HG02840 (cell line): ENCODE results near the gene CDK6.

ENCODE experiments used
- ATAC-seq: cut with Tn5 transposase; IDR thresholded peaks from one replicate; pipeline ENCODE4 v1.9.1; 2021; ENCODE audit warnings: mild to moderate bottlenecking, moderate library complexity, moderate number of reproducible peaks; ENCODE audit not compliant: unreplicated experiment, low FRiP score

CDK6 gene

DNA sequence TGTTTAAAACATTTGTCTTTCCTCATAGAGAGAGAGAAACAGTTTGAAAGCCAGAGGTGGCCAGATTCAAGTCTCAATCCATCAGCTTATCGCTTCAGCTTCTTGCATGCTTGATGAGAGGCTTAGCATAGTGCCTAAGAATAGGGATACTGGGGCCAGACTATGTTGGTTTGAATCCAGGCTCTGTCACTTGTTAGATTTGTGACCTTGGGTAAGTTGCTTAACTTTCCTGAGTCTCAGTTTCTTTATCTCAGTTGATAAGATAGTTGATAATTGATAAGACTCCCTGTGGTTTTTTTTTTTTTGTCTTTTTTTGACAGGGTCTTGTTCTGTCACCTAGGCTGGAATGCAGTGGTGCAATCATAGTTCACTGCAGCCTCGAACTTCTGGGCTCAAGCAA lies 12.1 kb upstream of the CDK6 start:
- no peak for ATAC-seq

- ATAC-seq = no peak
Measured at GRCh38 chr7:92847305-92847704, 10.9 kb upstream of the CDK6 start.

DNA sequence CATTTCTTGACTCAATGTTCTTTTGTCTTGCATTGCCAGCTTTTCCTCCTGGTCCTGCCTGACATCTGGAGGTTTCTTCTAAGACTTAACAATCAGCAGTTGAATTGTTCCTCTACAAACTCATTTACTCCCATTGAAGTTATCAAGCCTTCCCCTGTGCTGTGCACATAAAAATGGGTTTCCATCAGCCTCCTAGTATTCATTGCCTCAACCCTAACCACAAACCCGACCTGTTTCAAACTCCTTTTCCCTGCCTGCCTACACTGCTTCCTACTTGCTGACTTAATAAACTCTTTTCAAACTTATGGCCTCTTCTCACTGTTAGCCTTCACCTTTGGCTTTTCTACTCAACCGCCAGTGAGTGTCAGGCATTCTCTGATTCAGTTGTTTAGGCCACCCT lies 9.4 kb upstream of the CDK6 start:
- ATAC-seq = no peak

DNA sequence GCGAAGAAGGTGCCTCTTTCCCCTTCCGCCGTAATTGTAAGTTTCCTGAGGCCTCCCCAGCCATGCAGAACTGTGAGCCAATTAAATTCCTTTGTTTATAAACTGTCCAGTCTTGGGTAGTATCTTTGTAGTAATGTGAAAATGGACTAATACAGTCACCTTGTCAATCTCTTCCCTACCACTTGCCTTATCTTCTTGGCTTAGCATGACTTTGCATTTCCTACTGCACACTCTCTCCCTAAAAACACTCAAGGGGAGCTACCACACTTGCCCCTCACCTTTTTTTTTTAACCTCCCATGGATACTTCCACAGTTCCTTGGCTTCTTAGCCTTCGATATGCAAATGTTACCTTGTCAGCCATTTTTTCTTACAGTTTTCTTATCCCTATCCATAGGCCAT lies 7.4 kb upstream of the CDK6 start:
- no peak for ATAC-seq

- no peak for ATAC-seq
Measured at GRCh38 chr7:92843034-92843760, 6.8 kb upstream of the CDK6 start.

GRCh38 chr7:92841192-92841591 lies 4.8 kb upstream of the CDK6 start:
- no peak for ATAC-seq

- ATAC-seq = no peak
Measured at GRCh38 chr7:92840316-92840715, 3.9 kb upstream of the CDK6 start.

GRCh38 chr7:92839901-92840300 lies 3.5 kb upstream of the CDK6 start:
- ATAC-seq = no peak

- ATAC-seq = no peak
Measured at GRCh38 chr7:92838934-92839333, 2.6 kb upstream of the CDK6 start.

- ATAC-seq = no peak
Measured at GRCh38 chr7:92837000-92837749, 802 bp upstream of the CDK6 start.

- ATAC-seq = no peak
Measured at GRCh38 chr7:92835851-92836488, 403 bp downstream of the CDK6 start.

GRCh38 chr7:92835261-92835850 lies 1.0 kb downstream of the CDK6 start:
- no peak for ATAC-seq

GRCh38 chr7:92834507-92835260 lies 1.7 kb downstream of the CDK6 start:
- no peak for ATAC-seq

GRCh38 chr7:92833766-92834506 lies 2.4 kb downstream of the CDK6 start:
- ATAC-seq = peak; percentile 47

GRCh38 chr7:92833024-92833765 lies 3.2 kb downstream of the CDK6 start:
- peak; percentile 53 for ATAC-seq

DNA sequence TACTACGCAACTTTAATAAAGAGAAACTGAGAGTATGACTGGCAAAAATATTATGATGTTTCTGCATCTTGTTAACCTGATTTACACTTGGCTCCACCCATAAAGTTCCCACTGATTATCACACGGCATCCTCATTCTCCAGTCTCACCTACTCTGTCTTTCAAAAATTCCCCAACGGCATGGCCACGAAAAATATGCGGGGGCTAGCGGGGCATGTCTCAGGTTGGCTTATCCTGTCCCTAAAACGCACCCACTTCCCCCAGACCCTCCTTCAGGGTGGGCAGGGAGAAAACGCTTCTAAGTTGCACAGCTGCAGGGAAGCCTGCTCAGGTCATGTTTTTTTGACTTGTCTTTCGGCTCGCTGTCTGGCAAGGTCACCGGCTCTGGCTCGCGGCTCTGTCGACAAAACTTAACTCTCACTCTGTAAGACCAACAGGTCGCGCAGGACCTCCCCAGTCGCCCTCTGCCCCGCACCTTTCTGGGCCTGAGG lies 3.8 kb downstream of the CDK6 start:
- peak; percentile 6 for ATAC-seq

GRCh38 chr7:92831716-92832533 lies 4.4 kb downstream of the CDK6 start:
- ATAC-seq = no peak

GRCh38 chr7:92830532-92831110 lies 5.8 kb downstream of the CDK6 start:
- ATAC-seq = no peak
